GM12872 (cell line): Measurements from ENCODE around the gene TMEM82.

Experiments
- TF ChIP-seq, protein P1 (sequence below): IDR thresholded peaks from 3 replicates; pipeline ENCODE4 v1.5.1; 2011; ENCODE audit warnings: low read depth, mild to moderate bottlenecking, low read length, moderate library complexity; ENCODE audit not compliant: insufficient read depth

The TMEM82 gene

DNA sequence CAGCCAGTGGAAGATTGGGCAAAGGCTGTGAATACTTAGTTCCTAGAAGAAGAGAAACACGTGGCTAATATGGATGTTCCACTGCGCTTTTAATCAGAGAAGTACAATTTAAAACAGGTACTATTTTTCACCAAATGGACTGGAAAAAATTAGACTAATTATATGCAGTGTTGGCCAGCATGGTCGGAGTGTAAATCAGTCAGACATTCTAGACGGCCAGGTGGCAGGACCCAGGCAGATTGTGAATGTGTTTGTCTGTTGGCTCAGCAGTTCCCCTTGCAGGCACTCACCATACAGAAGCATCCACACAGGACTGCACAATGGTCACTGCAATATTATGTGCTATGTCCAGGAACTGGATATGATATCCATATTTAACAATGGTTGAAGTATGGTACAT lies 30.1 kb upstream of the TMEM82 start:
- TF ChIP-seq, protein P1, sequence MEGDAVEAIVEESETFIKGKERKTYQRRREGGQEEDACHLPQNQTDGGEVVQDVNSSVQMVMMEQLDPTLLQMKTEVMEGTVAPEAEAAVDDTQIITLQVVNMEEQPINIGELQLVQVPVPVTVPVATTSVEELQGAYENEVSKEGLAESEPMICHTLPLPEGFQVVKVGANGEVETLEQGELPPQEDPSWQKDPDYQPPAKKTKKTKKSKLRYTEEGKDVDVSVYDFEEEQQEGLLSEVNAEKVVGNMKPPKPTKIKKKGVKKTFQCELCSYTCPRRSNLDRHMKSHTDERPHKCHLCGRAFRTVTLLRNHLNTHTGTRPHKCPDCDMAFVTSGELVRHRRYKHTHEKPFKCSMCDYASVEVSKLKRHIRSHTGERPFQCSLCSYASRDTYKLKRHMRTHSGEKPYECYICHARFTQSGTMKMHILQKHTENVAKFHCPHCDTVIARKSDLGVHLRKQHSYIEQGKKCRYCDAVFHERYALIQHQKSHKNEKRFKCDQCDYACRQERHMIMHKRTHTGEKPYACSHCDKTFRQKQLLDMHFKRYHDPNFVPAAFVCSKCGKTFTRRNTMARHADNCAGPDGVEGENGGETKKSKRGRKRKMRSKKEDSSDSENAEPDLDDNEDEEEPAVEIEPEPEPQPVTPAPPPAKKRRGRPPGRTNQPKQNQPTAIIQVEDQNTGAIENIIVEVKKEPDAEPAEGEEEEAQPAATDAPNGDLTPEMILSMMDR, result no peak

DNA sequence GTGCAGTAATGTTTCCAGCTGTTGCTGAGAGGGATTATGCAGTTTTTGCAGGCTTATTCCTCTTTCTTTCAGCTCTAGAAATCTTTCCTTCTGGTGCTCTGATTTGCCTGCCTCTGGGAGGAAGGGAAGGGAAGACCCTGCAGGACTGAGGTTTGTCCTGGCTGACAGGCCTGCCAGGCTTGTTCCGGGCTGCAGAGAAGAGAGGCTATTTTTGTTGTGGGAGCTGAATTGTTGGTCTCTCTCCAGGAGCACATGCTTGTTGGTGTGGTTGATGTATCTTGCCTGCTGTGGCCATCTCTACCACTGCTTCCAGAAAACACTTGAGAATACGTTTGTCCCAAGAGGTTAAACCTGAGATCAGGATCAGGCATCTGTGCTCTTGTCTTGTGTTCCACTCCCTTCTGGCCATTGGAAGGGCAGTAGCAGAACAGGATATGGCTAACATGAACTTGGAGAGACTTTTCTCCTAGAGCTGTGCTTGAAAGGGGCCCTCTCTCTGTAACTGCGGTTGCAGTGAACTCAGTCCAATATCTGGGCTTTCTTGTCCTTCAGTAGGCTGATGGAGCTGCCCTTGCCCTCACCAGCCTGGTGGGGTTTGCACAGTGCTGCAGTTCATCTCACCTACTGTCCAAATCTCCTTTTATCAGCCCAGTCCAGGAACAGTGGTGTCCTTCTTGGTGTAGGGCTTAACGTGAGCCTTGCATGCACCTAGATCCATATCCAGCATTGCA lies 27.7 kb upstream of the TMEM82 start:
- TF ChIP-seq, protein P1, result no peak

DNA sequence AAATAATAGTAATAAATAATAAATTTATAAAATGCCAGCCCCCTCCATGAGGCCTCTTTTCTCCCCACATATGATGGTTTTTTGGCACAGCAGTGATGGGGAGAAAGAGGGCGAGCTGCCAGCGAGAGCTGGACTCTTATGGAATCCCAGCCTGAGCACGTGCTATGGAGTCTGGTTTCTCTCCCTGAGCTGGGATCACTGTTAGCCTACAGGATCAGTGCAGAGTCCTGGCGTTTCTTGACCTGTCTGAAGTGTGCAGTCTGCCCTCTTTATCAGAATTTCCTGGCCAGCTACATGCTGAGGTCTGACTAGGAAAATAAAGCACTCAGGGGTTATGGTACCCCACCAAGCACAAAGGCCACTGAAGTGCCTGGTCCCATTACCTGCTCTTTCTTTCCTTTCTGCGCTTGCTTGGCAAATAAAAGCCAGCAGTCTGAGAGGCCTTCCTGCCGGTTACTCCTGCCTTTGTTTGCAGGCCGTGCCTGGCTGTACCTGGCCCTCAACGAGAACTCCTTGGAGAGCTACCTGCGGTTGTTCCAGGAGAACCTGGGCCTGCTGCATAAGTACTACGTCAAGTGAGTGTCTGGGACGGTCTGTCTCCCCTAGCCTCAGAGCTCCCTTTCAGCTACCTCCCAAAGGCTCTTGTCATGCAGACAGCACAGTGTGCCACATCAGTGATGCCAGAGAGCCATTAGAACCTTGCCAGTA lies 24.7 kb upstream of the TMEM82 start:
- TF ChIP-seq, protein P1, result no peak

DNA sequence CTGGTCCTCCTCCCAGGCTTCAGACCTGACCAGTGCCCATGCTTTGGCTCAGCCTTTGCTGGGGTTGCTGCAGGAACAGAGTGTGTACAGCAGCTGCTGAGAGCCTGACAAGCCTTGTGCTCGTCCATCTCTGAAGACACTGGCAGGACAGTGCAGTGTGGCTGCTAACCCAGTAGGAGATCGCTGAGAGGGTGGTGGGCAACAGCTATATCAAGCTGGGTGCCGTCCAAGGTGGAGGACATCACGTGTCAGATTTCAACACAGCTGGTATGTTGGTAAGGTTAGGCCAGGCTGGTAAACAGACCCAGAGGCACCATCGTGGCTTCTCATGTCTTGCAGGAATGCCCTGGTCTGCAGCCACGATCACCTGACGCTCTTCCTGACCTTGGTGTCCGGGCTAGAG lies 24.1 kb upstream of the TMEM82 start:
- TF ChIP-seq, protein P1, result no peak

DNA sequence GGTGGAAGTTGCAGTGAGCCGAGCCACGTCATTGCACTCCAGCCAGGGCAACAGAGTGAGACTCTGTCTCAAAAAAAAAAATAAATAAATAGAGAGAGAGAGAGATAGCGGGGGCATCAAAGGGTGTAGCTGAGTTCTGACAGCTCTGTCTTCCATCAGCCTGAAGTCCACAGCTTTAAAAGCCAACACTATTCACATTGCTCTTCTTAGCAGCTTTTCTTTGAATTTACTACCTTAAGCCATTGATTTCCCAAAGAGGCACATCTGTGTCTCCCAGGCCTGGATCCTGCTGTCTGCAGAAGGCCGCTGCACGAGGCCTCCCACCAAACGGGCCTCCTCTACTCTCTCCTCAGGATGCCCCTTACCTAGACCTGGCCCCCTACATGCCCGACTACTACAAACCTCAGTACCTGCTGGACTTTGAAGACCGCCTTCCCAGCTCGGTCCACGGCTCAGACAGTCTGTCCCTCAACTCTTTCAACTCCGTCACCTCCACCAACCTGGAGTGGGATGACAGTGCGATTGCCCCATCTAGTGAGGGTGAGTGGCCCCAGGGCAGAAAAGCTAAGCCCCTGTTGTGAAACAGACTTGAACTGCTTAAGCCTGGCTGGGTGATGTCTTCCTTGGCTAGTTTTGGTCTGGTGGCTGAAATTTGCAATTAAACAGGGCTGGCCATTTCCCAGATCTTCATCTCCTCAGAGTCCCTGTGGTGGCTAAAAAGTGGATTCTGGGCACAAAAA lies 22.7 kb upstream of the TMEM82 start:
- TF ChIP-seq, protein P1, result 0 out of 3 replicates have a peak, but pooled peaks have one; percentile 6

DNA sequence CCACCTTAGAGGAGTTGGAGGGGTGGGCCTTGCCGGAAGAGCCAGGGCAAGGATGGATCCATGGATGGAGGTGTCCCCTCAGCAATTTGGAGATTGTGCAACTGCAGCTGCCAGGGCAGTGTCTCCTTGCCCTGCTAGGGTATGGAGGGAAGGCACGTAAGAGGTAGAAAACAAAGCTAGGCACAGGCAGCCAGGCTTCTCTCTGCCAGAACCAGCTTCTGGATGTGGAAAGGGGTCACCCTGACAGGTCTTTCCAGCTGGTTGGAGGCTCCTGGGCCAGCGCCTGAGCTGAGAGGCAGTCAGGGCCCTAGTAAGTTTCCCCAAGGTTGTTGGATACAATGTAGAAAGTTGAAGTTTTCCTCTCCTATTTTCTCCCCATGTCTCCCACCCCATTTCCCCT lies 21.4 kb upstream of the TMEM82 start:
- TF ChIP-seq, protein P1, result no peak

DNA sequence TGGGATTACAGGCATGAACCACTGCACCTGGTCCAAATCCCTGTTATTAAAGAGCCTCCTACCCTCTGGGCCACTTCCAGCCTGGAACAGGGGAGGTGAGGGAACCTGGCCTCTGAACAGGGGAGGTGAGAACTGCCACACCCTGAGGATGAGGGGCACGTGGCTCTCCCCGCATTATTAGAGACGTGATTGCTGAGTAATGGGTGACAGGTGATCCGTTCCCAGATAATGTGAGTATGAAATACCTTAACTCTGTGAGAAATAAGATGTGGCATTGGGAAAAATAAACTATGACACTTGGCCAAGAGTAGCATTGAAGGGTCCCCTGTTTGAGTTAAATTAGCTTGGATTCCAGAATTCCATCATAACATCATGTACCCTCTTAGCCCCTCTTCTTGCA lies 19.9 kb upstream of the TMEM82 start:
- TF ChIP-seq, protein P1, result no peak
